H9 (cell line): ENCODE measurements around the gene MRM3. TPM values are rescaled to one million over a fixed set of nuclear protein-coding genes. Genes with fewer than 3 reads are reported as not detected.

Experiments
- DNase-seq: peaks from one replicate; pipeline ENCODE4 v3.0.0-alpha.2; 2017
- H2AFZ ChIP-seq: one replicate; pipeline ENCODE4 v1.6.1; 2013; ENCODE audit warnings: mild to moderate bottlenecking, low read length, control low read depth, moderate library complexity
- H2AK5ac ChIP-seq: 2 replicates; pipeline ENCODE4 v1.6.1; 2013; ENCODE audit warnings: low read length, control low read depth, mixed read lengths; ENCODE audit not compliant: insufficient read length
- H2BK120ac ChIP-seq: one replicate; pipeline ENCODE4 v1.6.1; 2013; ENCODE audit warnings: low read depth, mild to moderate bottlenecking, low read length, control low read depth, inconsistent platforms; ENCODE audit not compliant: poor library complexity, severe bottlenecking
- H2BK12ac ChIP-seq: 2 replicates; pipeline ENCODE4 v1.6.1; 2013; ENCODE audit warnings: low read length, control low read depth, mixed read lengths, low read depth; ENCODE audit not compliant: insufficient read length
- H2BK15ac ChIP-seq: 2 replicates; pipeline ENCODE4 v1.6.1; 2013; ENCODE audit warnings: low read depth, low read length, control low read depth
- H2BK20ac ChIP-seq: one replicate; pipeline ENCODE4 v1.6.1; 2013; ENCODE audit warnings: low read depth, mild to moderate bottlenecking, low read length, control low read depth, inconsistent platforms; ENCODE audit not compliant: poor library complexity, severe bottlenecking
- H2BK5ac ChIP-seq: 2 replicates; pipeline ENCODE4 v1.6.1; 2013; ENCODE audit warnings: low read length, control low read depth, mixed read lengths; ENCODE audit not compliant: insufficient read length
- H3K14ac ChIP-seq: 2 replicates; pipeline ENCODE4 v1.6.1; 2013; ENCODE audit warnings: low read length, control low read depth; ENCODE audit not compliant: insufficient read depth
- H3K18ac ChIP-seq: 2 replicates; pipeline ENCODE4 v1.6.1; 2013; ENCODE audit warnings: low read depth, mild to moderate bottlenecking, mixed read lengths, low read length, control low read depth; ENCODE audit not compliant: insufficient read length
- H3K23ac ChIP-seq: 2 replicates; pipeline ENCODE4 v1.6.1; 2013; ENCODE audit warnings: low read length, control low read depth, mixed read lengths, low read depth; ENCODE audit not compliant: insufficient read length
- H3K23me2 ChIP-seq: 2 replicates; pipeline ENCODE4 v1.6.1; 2013; ENCODE audit warnings: low read depth, mild to moderate bottlenecking, mixed read lengths, low read length, control low read depth; ENCODE audit not compliant: insufficient read length, poor library complexity, severe bottlenecking
- H3K27ac ChIP-seq: 2 replicates; pipeline ENCODE4 v1.5.1; 2013; ENCODE audit warnings: low read length, control low read depth, mixed read lengths, low read depth; ENCODE audit not compliant: insufficient read length
- H3K27me3 ChIP-seq: 2 replicates; pipeline ENCODE4 v1.6.1; 2013; ENCODE audit warnings: low read length, control low read depth, inconsistent platforms; ENCODE audit not compliant: insufficient read depth
- H3K4ac ChIP-seq: 2 replicates; pipeline ENCODE4 v1.6.1; 2013; ENCODE audit warnings: low read depth, mild to moderate bottlenecking, control low read depth, inconsistent platforms, low read length, moderate library complexity
- H3K4me1 ChIP-seq: 2 replicates; pipeline ENCODE4 v1.6.1; 2013; ENCODE audit warnings: low read length, control low read depth, inconsistent platforms; ENCODE audit not compliant: insufficient read depth
- H3K4me2 ChIP-seq: 2 replicates; pipeline ENCODE4 v1.6.1; 2013; ENCODE audit warnings: low read length, control low read depth, mixed read lengths; ENCODE audit not compliant: insufficient read length, insufficient read depth
- H3K56ac ChIP-seq: 2 replicates; pipeline ENCODE4 v1.6.1; 2013; ENCODE audit warnings: low read depth, mild to moderate bottlenecking, mixed read lengths, low read length, control low read depth; ENCODE audit not compliant: insufficient read length
- H3K79me1 ChIP-seq: 2 replicates; pipeline ENCODE4 v1.6.1; 2013; ENCODE audit warnings: low read depth, mild to moderate bottlenecking, moderate library complexity, low read length, control low read depth, inconsistent platforms; ENCODE audit not compliant: insufficient read depth, poor library complexity, severe bottlenecking
- H3K79me2 ChIP-seq: 2 replicates; pipeline ENCODE4 v1.6.1; 2013; ENCODE audit warnings: low read length, control low read depth, inconsistent platforms; ENCODE audit not compliant: insufficient read depth
- H3K9ac ChIP-seq: 2 replicates; pipeline ENCODE4 v1.6.1; 2013; ENCODE audit warnings: low read length, control low read depth, mixed read lengths; ENCODE audit not compliant: insufficient read length; ENCODE audit errors: extremely low read depth
- H3K9me3 ChIP-seq: one replicate; pipeline ENCODE4 v1.6.1; 2013; ENCODE audit warnings: low read depth, low read length, inconsistent platforms; ENCODE audit not compliant: control insufficient read depth
- H3T11ph ChIP-seq: one replicate; pipeline ENCODE4 v1.6.1; 2013; ENCODE audit warnings: mild to moderate bottlenecking, low read length, control low read depth, inconsistent platforms
- H4K20me1 ChIP-seq: one replicate; pipeline ENCODE4 v1.6.1; 2013; ENCODE audit not compliant: control insufficient read depth, insufficient read length, insufficient read depth
- H4K5ac ChIP-seq: 2 replicates; pipeline ENCODE4 v1.6.1; 2013; ENCODE audit warnings: low read depth, mild to moderate bottlenecking, mixed read lengths, low read length, control low read depth; ENCODE audit not compliant: insufficient read length
- H4K8ac ChIP-seq: replicated peaks from 2 replicates; pipeline ENCODE4 v1.6.1; 2013; ENCODE audit warnings: low read length, control low read depth, mixed read lengths, low read depth; ENCODE audit not compliant: insufficient read length
- H4K91ac ChIP-seq: 2 replicates; pipeline ENCODE4 v1.6.1; 2013; ENCODE audit warnings: low read depth, mild to moderate bottlenecking, moderate library complexity, mixed read lengths, low read length, control low read depth; ENCODE audit not compliant: insufficient read length
- H3K27ac Mint-ChIP-seq, 3 experiments: 2 replicates in 2 of 3; 3 replicates in 1 of 3; pipeline ENCODE4 v1.8.0; 2020 to 2021; ENCODE audit warnings: mixed read lengths in 3 of 3, mild to moderate bottlenecking in 1 of 3, moderate library complexity in 1 of 3
- H3K27me3 Mint-ChIP-seq: 2 replicates; pipeline ENCODE4 v1.8.0; 2021; ENCODE audit warnings: low read depth, mild to moderate bottlenecking, moderate library complexity, mixed read lengths
- H3K36me3 Mint-ChIP-seq, 3 experiments: 2 replicates in 2 of 3; 3 replicates in 1 of 3; pipeline ENCODE4 v1.8.0; 2020 to 2021; ENCODE audit warnings: low read depth in 3 of 3, mixed read lengths in 3 of 3; ENCODE audit not compliant: insufficient read depth in 1 of 3
- H3K4me1 Mint-ChIP-seq, 2 experiments: 2 replicates each; pipeline ENCODE4 v1.8.0; 2020; ENCODE audit warnings: mixed read lengths in 2 of 2
- H3K4me3 Mint-ChIP-seq, 2 experiments: 2 replicates in 1 of 2; 3 replicates in 1 of 2; pipeline ENCODE4 v1.8.0; 2020 to 2021; ENCODE audit warnings: mild to moderate bottlenecking in 2 of 2, mixed read lengths in 2 of 2, moderate library complexity in 1 of 2
- H3K9me3 Mint-ChIP-seq, 2 experiments: 2 replicates in 1 of 2; 3 replicates in 1 of 2; pipeline ENCODE4 v1.8.0; 2020; ENCODE audit warnings: mild to moderate bottlenecking in 2 of 2, mixed read lengths in 2 of 2, moderate library complexity in 1 of 2
- CTCF ChIP-seq: fragments of 200-600 bp; sonication (generic); conservative IDR thresholded peaks from 3 replicates; pipeline ENCODE4 v1.8.0; 2021; ENCODE audit warnings: antibody characterized with exemption, mild to moderate bottlenecking
- WGBS: extraction: QIAGEN DNeasy Blood & Tissue Kit; methylation state at CpG from one replicate; pipeline ENCODE4 v1.1.7; 2013; ENCODE audit warnings: missing lambda C conversion rate, low lambda C conversion rate, mixed read lengths; ENCODE audit not compliant: insufficient read length; ENCODE audit errors: extremely low coverage; 5-methylcytosine and 5-hydroxymethylcytosine counted together
- total RNA-seq: library from RNA; stranded (reverse); gene quantifications from 2 replicates; pipeline ENCODE4 v1.2.1, GENCODE V29; 2021

The MRM3 gene
- total RNA-seq, 1 experiment from 2014 or later, result 25.3 TPM

GRCh38 chr17:824378-824777, 42.2 kb downstream of the MRM3 start:
- Histone ChIP-seq H2BK5ac (no peak overlapping the region), H2AFZ (no peak overlapping the region), H3K23me2 (no peaks in the 10 kb centered on the region), H3K9me3 (no peaks in the 10 kb centered on the region), H3K23ac (no peak overlapping the region), H3K4ac (no peak overlapping the region), H3K4me1 (no peaks in the 10 kb centered on the region), H4K20me1 (no peaks in the 10 kb centered on the region), H4K5ac (no peak overlapping the region), H2AK5ac (no peak overlapping the region), H3T11ph (no peak overlapping the region), H3K18ac (no peak overlapping the region), H3K79me2 (no peaks in the 10 kb centered on the region), H2BK20ac (no peak overlapping the region), H3K14ac (no peak overlapping the region), H3K79me1 (peaks cover 3% of the 10 kb centered on the region), H3K4me2 (no peak overlapping the region), H4K8ac (no peak overlapping the region), H2BK12ac (no peak overlapping the region), H2BK120ac (no peak overlapping the region), H4K91ac (no peak overlapping the region), H3K27ac (no peak overlapping the region), H3K9ac (no peak overlapping the region), H2BK15ac (no peak overlapping the region), H3K27me3 (no peaks in the 10 kb centered on the region), H3K56ac (no peak overlapping the region)
- DNase-seq, result no peak
- WGBS, result no CpG with 5 or more reads among the region's 16 CpGs
- peak overlapping the region in 1 of 3 experiments; percentile 59; a peak in 1 of 7 replicates for H3K27ac Mint-ChIP-seq
- no peaks in the 10 kb centered on the region for H3K27me3 Mint-ChIP-seq
- H3K4me3 Mint-ChIP-seq, result no peak overlapping the region
- no peaks in the 10 kb centered on the region for H3K4me1 Mint-ChIP-seq
- peaks cover 30 to 45% (median 44%) of the 10 kb centered on the region in 3 experiments for H3K36me3 Mint-ChIP-seq
- no peaks in the 10 kb centered on the region for H3K9me3 Mint-ChIP-seq
- TF ChIP-seq CTCF, result no peak
